RWPE1 (cell line): ENCODE data around the gene STK39.

Experiments
- CTCF ChIA-PET: fragments of 350-600 bp; sonication (Branson Sonifier 250); formaldehyde crosslinking; extraction: SDS; loops from one replicate; lab custom pipeline; 2021; lab: Yijun Ruan, JAX
- POLR2A ChIA-PET: fragments of 400-600 bp; formaldehyde crosslinking; extraction: SDS; loops from one replicate; lab custom pipeline; 2020; ENCODE audit warnings: antibody characterized with exemption; ENCODE audit not compliant: low non-redundant PET; lab: Yijun Ruan, JAX
- DNase-seq: peaks from one replicate; pipeline ENCODE4 v3.0.0; 2012; ENCODE audit warnings: low spot score
- H3K27ac ChIP-seq: fragments of 450-650 bp; 2 replicates; pipeline ENCODE4 v1.5.1; 2017
- CTCF ChIP-seq: fragments of 450-650 bp; conservative IDR thresholded peaks from 2 replicates; pipeline ENCODE4 v1.5.1; 2017; ENCODE audit warnings: low read depth, mild to moderate bottlenecking

The STK39 gene

DNA sequence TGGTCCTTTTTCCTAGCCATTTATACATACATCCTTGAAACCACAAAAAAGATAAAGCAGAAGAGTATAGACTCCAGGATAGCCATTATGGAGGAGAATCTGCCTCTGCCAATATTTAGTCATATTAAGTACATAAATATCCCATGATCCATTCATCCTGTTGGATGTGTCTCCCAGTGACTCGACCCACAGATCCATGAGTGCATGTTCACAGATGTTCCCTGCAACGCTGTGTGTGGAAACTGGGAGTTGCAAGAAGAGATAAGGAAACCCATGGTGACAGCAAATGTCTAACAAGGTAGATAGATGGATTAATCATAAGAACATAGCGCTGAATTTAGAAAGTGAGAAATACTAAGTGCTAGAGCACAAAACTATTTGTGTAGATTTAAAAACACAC is 34.5 kb downstream of the STK39 start:
- no peak for TF ChIP-seq CTCF
- H3K27ac ChIP-seq, result no peak overlapping the region
- ChIA-PET POLR2A (no interaction called here), CTCF (no interaction called here)
- DNase-seq, result no peak

GRCh38 chr2:168212167-168212566 is 35.2 kb downstream of the STK39 start:
- no peak for TF ChIP-seq CTCF
- CTCF ChIA-PET, result no interaction called here
- DNase-seq, result no peak
- POLR2A ChIA-PET, result no interaction called here
- no peak overlapping the region for H3K27ac ChIP-seq

GRCh38 chr2:168211664-168212163 is 35.7 kb downstream of the STK39 start:
- CTCF ChIA-PET, result no interaction called here
- no peak overlapping the region for H3K27ac ChIP-seq
- POLR2A ChIA-PET, result no interaction called here
- DNase-seq, result no peak
- no peak for TF ChIP-seq CTCF

- peak overlapping the region; percentile 63 for H3K27ac ChIP-seq
- ChIA-PET POLR2A (no interaction called here), CTCF (no interaction called here)
- no peak for TF ChIP-seq CTCF
- DNase-seq, result peak; percentile 92
These were observed 36.4 kb downstream of the STK39 start for GRCh38 chr2:168210895-168211570.

DNA sequence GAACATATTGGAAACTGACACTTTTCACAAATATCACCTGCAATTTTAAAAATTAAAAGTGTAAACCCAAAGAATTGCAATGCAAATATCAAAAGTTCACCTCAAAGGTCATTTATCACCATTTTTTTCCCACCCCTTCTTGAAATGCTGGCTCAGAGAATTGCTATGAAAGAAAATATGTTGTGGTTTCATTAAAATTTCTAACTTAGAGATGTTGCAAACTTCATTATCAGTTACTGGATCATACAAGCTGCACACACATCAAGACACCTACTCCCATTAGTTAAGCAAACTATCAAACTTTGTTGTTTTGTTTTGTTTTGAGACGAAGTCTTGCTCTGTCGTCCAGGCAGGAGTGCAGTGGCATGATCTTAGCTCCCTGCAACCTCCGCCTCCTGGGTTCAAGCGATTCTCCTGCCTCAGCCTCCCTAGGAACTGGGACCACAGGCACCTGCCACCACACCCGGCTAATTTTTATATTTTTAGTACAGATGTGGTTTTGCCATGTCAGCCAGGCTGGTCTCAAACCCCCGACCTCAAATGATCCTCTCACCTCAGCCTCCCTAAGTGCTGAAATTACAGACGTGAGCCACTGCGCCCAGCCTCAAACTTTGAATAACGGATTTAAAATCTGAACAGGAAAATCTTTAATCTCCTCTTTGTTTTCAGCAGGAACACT is 37.0 kb downstream of the STK39 start:
- TF ChIP-seq CTCF, result no peak
- ChIA-PET CTCF (no interaction called here), POLR2A (no interaction called here)
- DNase-seq, result no peak
- peak overlapping the region; percentile 63 for H3K27ac ChIP-seq

- TF ChIP-seq CTCF, result no peak
- ChIA-PET POLR2A (no interaction called here), CTCF (no interaction called here)
- DNase-seq, result no peak
- H3K27ac ChIP-seq, result no peak overlapping the region
These were observed 38.7 kb downstream of the STK39 start for GRCh38 chr2:168208652-168209051.
